ENCODE results near the gene KCNQ1.

KCNQ1 gene

DNA sequence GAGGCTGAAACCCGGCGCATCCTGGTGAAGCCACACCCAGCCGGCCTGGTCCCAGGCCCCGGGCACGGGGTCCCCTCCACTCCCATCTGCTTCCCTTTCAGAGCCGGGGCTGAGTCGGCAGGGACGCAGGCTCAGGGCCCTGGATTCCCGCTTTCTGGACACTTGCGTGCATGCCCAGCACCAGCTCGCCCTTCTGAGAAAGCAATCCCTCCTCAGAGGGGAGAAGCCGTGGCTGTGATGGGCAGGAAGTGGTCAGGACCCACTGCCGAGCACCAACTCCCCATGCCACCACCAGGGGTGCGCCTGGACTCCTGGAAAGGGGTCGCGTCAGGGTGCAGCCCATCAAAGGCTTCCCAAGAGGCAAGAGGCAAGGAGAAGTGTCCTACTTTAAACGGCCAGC is 425.7 kb downstream of the KCNQ1 start:
- TF ChIP-seq, protein P1, sequence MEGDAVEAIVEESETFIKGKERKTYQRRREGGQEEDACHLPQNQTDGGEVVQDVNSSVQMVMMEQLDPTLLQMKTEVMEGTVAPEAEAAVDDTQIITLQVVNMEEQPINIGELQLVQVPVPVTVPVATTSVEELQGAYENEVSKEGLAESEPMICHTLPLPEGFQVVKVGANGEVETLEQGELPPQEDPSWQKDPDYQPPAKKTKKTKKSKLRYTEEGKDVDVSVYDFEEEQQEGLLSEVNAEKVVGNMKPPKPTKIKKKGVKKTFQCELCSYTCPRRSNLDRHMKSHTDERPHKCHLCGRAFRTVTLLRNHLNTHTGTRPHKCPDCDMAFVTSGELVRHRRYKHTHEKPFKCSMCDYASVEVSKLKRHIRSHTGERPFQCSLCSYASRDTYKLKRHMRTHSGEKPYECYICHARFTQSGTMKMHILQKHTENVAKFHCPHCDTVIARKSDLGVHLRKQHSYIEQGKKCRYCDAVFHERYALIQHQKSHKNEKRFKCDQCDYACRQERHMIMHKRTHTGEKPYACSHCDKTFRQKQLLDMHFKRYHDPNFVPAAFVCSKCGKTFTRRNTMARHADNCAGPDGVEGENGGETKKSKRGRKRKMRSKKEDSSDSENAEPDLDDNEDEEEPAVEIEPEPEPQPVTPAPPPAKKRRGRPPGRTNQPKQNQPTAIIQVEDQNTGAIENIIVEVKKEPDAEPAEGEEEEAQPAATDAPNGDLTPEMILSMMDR (IDR thresholded peaks at IDR 0.05; ENCODE audit: insufficient read depth, missing control alignments) = no peak
- FAIRE-seq = no peak

DNA sequence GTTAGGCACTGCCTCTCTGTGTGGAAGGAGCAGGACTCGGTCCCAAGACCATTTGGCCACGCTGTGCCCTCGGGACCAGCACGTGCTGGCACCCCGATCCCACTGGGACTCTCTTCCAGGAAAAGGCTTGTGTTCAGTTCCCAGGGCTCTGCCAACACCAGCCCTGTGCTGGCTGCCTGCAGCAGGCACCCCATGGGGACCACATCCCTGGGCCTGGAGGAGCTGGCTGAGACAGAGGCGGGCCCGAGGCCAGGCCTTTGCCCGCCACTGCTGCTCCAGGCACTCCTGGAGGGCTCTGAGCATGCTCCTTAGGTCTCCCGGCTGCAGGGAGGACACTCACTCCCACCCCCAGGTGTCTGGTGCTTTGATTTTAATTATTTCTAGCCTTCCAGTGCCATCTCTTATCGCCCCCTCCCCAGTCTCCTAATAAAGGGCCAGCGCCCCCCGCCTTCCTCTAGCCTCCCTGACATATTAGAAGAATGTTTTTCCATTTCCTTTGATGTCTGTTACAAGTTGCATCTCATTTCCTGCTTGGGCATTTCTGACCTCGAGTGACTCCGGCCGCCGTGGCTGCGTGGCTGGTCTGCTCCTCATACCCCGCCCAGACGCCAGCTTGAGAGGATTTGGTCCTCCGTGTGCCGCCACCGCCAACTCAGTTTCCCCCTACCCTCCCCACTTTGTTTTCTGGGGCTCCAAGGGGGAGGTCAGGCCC is 426.3 kb downstream of the KCNQ1 start:
- DNase-seq (ENCODE audit: insufficient read length, low spot score) (no peak), FAIRE-seq (no peak)

More for the DNA sequence above, 425.7 kb downstream of the KCNQ1 start:
- DNase-seq (ENCODE audit: insufficient read length, low spot score) = no peak

DNA sequence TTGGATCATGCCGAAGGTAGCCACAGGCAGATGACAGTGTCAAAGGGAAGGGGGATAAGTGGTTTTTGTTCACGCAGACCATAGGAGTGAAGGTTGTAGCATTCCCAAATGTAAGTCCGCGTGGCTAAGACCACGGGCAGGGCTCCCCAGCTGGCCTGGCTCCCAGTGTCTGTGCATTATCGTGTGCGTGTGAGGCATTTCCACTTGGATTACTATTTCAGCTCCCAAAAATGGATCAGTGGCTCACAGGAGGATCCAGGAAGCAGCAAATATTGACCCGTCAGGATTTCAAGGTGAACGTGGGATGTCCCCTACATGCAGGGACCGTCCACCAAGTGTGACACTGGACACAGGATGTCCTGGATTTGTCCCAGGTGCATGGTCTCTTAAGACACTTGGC is 430.2 kb downstream of the KCNQ1 start:
- DNase-seq (ENCODE audit: insufficient read length, low spot score) = no peak
- no peak for FAIRE-seq
- TF ChIP-seq, protein P1 (IDR thresholded peaks at IDR 0.05; ENCODE audit: insufficient read depth, missing control alignments) = no peak

More for the DNA sequence above, 426.3 kb downstream of the KCNQ1 start:
- TF ChIP-seq, protein P1 (IDR thresholded peaks at IDR 0.05; ENCODE audit: insufficient read depth, missing control alignments) = no peak

DNA sequence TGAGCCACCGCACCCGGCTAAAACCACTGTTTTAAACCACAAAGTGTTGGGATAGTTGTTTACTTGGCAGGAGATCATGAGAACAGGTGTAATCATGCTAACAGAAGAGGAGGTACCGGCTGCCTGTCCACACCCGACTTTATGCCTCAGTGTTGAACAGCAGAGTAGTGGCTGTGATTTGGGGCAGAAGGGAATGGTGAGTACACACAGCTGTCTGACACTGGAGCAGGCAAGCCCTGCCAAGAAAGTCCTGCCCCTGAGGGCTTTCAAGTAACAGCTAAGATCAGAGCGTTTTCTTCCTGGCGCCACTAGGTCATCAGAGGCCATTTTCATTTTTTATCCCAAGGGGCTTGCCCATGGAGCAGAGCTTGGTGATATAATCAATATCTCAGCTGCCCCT is 432.7 kb downstream of the KCNQ1 start:
- TF ChIP-seq, protein P1 (IDR thresholded peaks at IDR 0.05; ENCODE audit: insufficient read depth, missing control alignments) = no peak
- no peak for FAIRE-seq
- DNase-seq (ENCODE audit: insufficient read length, low spot score) = no peak

DNA sequence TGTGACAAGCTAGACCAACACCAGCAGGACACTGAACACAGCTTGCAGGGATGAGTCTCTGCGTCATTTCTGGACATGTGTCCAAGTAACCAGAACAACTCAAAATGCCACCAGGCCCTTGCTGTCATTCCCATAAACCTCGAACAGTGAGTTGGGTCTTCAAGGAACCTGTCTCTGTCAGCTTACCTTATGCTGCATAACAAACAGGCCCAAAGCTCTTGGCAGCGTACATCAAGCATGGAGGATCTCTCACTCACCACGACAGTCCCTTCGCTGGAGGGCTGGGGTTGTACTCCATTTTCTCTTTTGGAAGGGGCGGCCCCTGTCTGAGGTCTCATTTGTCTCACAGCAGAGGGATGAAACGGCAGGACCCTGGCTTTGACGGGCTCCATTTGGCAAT is 434.0 kb downstream of the KCNQ1 start:
- no peak for DNase-seq (ENCODE audit: insufficient read length, low spot score)
- FAIRE-seq = no peak
- TF ChIP-seq, protein P1 (IDR thresholded peaks at IDR 0.05; ENCODE audit: insufficient read depth, missing control alignments) = no peak

DNA sequence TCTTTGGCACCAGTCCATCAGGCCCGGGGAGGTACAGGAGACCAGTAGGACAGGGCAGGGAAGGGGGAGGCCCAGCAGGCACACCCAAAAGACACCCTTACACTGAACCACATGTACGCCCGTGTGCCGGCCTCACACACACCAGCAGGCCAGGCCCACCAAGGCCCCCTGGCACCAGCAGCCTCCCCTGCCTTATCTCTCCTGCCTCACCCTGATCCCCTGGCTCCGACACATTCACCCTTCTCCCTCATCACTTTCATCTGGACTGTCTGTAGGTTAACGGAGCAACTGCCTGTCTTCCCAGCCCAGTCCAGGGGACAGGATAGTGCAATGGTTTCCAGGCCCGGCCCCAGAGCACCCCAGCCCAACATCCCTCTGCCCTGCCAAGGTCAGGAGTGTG is 435.8 kb downstream of the KCNQ1 start:
- TF ChIP-seq, protein P1 (IDR thresholded peaks at IDR 0.05; ENCODE audit: insufficient read depth, missing control alignments) = no peak
- DNase-seq (ENCODE audit: insufficient read length, low spot score) = no peak
- FAIRE-seq = no peak
